HG03457 (cell line): ENCODE data around the gene ATG2B.

Experiments
- ATAC-seq: cut with Tn5 transposase; IDR thresholded peaks from one replicate; pipeline ENCODE4 v1.9.1; 2021; ENCODE audit warnings: moderate number of reproducible peaks; ENCODE audit not compliant: unreplicated experiment

Gene ATG2B

DNA sequence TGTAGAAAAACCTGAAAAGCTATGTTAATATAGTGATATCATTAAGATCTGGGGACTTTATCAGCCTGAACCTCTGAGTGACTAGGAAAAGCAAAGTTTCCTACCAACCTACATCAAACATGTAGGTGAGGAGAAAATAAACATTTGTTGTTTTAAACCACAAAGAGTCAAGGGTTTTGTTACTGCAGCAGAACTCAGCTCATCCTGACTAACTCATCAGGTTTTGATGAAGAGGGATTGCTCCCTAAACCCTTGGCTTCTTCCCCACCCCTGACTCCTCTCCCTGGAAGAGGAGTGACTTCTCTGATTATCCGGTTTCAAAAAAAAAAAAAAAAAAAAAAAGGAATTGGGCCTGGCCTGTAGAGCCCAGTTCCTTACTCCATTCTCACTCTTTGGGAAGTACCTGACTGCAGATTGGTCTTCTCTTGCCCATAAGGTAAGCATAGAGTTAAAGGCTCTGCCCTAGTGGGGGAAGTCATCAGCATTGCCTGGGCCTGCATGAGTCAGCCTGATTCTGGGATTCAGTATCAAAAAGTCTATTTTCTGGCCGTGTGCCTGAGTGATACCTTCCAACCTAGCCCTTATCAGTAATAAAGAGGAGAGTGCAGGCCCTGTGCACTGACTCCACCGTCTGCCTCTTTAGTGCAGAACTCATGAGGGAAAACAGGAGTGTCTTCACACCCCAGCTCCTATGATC, 90.2 kb downstream of the ATG2B start:
- no peak for ATAC-seq

DNA sequence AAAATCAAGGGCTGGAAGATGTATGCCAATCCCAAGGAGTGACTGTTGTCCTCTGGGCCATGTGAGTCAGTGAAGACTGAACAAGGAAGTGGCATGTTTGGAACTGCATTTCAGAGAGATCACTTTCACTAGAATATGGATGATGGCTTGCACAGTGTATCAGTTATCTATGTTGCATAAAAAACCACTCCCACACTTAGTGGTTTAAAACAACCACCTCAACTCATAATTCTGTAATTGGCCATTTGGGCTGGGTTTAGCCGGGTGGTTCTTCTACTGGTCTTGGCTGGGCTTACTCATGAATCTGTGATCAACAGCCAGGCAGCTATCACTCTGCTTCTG, 91.7 kb downstream of the ATG2B start:
- ATAC-seq: no peak

DNA sequence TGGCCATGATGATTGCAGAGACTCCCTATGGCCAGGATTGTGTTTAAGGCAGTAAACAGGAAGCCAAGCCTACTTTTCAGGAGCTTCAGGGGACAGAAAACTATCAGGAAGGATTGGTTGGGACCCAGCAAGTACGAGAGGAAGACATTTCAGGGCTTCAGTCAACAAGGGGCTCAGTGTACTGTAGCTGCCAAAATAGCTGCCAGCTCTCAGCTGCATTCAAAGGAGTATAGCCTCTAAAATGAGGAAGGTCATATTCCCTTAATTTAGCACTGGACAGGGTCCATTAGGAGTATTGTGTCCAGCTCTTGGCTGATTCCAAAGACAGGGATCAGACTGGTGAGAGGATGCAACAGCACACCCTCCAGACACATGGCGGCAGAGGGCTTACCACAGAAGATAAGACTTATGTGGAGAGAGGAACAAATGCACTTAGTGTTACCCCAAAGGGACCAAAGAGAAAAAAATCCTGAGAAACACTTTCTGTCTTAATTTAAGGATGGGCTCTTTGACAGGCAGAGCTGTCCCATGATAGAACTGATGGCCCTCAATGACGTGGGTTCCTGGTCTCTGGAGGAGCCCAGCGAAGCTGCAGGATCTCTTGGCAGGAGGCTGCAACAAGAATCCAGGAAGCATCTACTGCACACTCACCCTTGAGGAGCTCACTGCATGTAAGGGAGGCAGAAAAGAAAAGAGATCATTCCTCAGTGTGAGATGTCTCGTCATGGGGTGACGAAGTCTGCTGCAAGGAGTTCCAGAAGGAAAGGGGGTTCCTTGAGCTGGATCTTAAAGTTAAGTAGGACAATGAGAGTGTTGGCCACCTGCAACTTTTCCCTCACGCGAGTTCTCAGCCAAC, 92.3 kb downstream of the ATG2B start:
- no peak for ATAC-seq

DNA sequence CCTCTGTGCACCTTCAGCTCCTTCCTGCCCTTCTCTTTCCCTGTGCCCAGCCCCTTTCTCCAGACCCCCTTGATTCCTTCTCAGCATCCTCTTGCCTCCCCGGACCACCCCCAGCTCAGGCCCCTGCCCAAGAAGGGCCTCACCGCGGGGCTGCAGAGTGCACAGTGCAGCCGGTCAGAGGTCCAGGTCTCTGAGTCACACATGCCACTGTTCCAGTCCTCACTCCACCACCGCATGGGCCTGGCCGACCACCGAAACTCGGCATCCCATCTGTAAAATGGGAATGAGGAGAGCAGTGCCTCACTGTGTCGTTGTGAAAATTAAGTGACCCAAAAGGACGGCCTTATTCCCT, 93.8 kb downstream of the ATG2B start:
- no peak for ATAC-seq

DNA sequence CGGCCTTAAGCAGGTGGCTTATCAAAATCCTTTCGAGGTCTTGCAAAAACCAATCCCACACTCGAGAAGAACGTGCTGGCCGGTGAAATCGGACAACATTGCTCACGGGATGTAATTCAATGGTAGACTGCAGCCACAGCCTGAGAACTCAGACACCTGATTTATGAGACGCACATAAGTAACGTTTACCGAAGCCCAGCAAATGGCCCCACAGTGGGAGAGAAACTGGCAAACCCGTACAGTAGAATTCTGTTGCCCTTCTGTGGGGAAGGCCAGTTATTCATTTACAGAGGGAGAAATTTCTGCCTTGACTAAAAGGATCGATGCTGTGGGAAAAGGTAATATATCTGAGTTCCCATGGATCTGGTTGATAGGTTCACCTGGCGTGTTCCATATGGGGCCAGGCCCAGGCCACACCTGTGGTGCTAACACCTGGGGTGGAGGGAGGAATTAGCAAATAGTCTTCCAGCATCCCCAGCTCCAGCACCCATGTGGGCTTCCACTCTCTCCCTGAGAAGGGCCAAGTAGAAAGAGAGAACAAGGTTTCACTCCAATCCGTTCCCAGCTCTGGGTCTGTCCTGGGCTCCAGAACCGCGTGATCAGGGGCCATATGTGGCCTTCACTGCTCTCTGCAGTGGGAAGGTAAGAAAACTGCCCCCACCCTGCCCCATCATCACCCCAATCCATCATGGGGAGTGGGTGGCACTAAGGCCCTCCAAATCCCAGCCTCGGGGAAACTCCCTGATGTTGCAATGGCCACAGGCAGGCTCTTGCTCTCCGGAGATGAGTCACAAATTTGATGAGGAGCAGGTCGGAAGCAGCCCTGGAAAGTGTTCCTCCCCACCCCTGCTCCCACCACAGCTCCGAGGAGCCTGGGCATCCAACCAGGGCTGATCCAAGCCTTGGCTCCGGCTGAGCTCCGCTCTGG, 94.4 kb downstream of the ATG2B start:
- ATAC-seq: no peak

DNA sequence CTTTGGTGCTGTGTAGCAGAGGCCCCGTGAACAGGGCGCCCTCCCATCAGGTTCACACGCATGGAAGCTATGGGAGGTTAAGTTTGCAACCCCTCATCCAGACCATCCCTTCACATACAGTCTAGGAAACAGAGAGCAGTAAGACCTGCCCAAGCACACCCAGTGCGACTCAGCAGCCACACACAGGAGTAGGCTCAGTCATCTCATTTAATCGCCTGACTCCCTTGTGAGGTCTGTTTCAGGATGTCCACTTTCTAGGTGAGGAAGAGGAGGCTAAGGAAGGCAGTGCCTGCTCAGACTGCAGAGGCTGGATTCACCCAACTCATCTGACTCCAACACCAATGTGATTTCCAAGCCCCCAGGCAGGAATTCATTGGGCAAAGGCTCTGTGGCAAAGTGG, 95.2 kb downstream of the ATG2B start:
- ATAC-seq: no peak

DNA sequence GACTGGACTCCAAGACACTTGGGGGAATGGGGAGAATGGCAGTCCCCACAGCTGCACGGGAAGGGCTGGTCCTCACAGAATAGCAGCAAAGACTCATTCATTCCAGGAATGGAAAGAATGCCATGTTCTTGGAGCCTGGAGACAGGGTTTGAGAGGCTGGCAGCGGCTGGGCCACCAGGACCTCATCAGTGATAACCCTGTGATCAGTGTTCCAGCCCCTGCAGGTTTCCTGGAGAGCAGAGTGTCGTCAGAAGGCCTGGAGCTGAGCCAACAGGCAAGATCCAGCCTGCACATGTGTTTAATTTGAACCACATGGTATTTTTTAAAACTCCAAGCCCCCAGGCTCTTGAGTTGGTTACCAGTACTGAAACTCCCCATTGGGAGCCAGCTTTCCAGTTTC, 95.8 kb downstream of the ATG2B start:
- ATAC-seq: no peak

DNA sequence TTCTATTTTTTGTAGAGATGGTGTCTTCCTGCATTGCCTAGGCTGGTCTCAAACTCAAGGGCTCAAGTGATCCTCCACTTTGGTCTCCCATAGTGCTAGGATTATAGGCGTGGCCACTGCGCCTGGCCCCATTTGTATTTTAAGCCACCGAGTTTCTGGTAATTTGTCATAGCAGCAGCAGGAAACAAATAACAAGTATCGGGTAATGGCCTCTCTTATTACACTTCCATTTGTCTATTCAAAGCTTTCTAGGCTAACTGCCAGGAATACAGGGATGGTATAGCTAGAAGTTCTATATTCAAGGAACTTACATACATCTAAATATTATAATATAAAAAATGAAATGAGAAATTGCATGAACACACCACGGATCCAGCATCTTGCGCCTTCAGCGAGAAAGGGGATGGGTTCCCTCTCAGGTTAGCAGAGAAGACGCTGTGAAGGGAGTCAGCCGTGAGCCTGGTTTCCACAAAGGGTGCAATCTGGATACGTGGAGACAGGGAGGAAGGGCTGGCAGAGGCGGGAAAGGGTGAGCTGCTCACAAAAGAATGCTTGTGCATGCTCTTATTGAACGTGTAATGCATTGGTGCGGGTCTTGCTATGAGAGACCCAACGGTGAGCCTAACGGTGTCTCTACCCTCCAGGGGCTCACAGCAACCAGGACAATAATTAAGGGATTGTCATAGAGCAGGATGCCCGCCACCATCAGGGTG, 97.6 kb downstream of the ATG2B start:
- ATAC-seq: no peak

DNA sequence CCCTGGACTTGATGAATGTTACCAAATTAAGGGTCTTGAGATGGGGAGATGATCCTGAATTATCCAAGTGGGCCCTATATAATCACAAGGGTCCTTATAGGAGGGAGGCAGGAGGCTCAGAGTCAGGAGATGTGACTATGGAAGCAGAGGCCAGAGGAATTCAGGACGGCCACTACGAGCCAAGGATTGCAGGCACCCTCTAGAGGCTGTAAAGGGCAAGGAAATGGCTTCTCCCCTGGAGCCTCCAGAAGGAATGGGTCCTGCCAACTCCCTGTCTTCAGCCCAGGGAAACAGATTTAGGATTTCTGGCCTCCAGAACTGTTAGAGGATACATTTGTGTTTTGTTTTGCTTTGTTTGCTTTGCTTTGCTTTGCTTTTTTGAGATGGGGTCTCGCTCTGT, 98.3 kb downstream of the ATG2B start:
- no peak for ATAC-seq

DNA sequence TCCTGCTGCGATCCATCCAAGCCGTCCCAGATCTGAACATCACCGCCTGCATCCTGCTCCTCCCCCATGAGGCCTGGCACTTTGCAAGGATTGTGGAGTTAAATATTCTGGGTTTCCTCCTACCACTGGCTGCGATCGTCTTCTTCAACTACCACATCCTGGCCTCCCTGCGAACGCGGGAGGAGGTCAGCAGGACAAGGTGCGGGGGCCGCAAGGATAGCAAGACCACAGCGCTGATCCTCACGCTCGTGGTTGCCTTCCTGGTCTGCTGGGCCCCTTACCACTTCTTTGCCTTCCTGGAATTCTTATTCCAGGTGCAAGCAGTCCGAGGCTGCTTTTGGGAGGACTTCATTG, 99.0 kb downstream of the ATG2B start:
- no peak for ATAC-seq

DNA sequence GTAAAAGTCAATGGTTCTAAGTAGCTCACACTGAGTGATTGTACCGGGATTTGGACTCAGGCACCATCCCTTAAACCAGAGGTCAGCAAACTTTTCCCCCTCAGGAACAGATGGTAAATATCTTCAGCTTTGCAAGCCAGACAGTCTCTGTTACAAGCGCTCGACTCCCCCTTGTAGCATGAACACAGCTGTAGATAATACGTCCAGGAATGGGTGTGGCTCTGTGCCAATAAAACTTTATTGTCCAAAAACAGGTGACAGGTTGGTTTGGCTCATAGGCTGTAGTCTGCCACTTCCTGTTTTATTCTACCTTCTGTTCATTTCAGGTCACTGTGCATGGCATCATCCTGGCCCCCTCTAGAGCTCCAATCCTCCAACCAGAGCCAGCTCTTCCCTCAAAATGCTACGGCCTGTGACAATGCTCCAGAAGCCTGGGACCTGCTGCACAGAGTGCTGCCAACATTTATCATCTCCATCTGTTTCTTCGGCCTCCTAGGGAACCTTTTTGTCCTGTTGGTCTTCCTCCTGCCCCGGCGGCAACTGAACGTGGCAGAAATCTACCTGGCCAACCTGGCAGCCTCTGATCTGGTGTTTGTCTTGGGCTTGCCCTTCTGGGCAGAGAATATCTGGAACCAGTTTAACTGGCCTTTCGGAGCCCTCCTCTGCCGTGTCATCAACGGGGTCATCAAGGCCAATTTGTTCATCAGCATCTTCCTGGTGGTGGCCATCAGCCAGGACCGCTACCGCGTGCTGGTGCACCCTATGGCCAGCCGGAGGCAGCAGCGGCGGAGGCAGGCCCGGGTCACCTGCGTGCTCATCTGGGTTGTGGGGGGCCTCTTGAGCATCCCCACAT, 99.6 kb downstream of the ATG2B start:
- no peak for ATAC-seq

DNA sequence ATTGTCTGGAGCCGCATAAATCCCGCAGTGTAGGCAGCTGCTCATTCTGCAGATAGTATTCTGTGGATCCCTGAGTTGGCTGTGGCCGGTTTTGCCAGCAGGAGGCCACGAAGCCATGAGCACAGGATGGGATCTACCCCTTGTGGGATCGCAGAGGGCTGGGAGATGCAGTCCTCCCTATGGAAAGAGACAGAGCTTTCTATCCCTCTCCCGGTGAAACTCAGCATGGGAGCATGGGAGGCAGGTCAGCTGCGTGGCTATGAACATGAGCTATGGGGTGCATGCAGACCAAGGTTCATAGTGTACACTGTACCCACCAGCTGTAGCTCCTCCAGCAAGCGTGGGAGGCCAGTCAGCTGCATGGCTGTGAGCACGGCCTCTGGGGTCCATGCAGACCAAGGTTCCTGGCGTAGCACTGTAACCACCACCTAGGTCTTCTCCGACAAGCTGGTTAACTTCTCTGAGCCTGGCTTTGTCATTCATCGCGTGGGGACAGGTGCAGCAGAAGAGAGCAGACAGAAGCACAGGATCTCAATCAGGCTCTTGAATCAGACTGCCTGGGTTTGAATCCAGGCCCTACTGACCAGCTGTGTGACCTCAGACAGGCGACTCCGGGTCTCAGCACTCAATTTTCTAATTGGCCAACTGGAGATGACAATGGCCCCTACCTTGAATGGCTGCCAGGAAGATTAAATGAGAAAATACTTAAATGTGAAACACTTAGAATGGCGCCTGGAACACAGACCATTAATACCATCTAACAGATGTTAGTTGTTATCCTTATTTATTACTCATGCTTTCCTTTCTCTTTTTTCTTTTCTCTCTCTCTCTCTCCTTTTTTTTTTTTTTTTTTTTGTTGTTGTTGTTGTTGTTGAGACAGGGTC, 101.1 kb downstream of the ATG2B start:
- ATAC-seq: no peak

DNA sequence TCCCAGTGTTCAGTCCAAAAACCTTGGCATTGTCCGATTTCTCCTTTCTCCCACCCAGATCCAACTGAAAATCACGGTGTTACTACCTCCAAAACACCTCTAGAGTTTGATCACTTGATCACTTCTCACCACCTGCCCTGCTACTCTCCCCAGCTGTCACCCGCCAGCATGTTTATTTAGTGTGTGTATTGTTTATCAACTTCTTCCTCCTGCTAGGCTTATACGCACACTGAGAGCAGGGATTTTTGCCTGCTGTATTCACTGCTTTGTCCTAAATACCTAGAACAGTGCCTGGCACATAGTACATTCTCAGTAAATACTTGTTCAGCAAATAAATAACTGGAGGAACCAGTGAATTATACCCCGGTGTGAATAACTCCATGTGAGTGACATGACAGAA, 102.1 kb downstream of the ATG2B start:
- ATAC-seq: no peak

DNA sequence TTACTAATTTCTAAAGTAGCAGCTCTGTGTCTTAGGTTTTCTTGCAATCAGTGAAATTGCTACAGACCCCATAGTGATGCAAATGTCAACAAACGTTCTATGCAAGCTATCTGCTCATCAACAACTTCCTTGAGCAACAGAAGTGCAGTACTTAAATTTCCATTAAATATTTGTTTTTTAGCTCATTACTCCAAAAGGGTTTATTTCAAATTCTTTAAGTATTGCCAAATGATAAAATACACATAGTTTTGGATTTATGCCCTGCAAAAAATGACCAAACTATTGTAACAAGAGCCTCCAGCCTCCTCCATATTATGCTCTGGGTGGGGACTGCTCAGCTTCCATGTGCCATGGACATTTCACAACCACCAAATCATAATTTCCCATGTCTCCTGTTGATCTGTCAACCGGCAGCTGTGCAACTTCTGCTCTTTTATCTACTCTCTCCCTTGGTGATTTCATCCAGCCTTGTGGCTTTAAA, 102.8 kb downstream of the ATG2B start:
- no peak for ATAC-seq

DNA sequence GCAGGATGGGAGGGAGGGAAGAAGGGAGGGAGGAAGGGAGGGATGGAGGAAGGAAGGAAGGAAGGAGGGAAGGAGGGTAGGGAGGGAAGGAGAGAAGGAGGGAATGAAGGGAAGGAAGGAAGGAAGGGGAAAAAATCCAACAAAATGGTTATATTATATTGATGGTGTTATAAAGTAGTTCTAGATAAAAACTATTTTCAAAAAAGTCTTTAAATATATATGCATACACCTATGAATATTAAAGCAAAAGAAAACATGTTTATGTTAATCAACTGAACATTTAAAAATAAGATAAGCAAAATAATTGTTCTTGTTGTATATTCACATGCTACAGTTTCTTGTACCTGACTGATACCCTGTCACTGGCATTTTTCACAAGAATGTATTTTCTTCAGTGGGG, 105.2 kb downstream of the ATG2B start:
- ATAC-seq: no peak

DNA sequence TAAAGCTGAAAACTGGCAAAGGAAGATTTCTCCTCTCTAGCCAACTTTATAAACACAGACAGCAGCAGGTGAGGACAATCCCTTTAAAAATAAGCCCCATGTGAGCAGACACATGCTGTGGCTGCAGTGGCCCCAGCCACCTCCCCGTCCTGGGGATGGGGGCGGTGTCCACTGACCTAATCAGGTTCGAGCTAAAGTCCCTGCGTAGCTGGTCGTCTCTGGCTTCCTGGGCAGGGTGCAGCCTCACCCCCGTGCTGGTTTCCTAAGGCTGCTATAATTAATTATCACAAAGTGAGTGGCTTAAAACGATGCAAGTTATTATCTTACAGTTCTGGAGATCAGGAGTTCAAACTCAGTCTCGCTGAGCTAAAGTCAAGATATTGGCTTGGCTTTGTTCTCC, 106.1 kb downstream of the ATG2B start:
- no peak for ATAC-seq

DNA sequence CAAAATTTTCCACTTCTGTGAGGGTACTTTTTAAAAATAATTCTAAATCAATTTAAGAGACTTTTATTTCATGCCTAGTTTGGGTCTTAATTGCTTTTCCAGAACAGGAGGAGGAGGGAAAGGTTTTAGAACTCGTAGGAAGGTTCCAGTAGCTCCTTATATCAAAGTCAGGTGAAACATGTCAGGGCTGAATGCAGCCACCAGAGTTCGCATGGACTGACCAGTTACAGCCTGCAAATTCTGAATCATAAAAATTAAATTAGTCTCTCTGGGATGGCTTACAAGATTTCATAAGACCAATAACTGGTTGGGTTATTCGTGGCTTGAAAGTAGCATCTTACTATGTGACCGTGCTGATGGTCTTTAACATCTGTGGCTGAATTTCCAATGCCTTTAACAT, 106.7 kb downstream of the ATG2B start:
- no peak for ATAC-seq

DNA sequence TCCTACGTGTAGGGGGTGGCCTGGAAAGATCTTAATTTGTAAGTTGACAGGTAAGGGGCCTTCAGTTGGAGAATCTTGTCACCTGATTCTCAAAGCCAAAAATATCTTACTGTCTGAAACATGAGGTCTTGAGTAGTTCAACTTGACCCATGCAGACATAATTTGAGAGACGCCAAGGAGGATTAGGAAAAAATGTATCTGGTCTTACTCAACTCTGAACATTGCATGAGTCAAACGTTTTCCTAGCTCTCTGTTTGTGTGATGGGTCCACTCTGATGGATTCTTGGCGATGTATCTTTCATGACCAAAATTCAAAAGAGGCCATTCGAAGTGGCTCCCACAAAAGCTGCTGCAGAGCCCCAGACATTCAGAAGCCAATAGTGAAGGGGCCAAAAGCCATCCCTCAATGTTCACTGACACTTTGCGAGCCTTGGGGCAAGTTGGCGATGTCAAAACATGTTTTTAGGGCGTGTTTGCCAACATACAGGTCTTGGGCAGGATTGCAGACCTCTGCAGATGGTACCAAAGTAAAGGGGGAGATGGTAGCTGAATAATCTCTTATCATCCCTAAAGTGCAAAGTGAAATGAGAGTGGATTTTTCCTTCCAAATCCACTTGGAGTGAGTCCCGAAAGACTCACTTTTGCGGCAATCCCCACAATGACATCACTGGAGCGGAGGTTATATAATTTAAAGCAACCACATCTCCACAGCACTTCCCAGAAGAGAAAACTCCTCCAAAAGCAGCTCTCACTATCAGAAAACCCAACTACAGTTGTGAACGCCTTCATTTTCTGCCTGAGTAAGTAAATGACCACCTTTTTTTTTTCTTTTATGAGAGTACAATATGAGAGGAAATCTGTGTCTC, 107.4 kb downstream of the ATG2B start, which contains the start of gene BDKRB1:
Gene BDKRB1, plus strand, starts transcription at position 710 of the 866 bp plus-strand sequence. CDS start 7,473 bp downstream, outside the sequence.
- ATAC-seq: no peak
